Neural cell (in vitro differentiated cells): ENCODE measurements around the gene MARCHF9. TPM values are rescaled to one million over a fixed set of nuclear protein-coding genes. Genes with fewer than 3 reads are reported as not detected.

ENCODE experiments used
- H2AFZ ChIP-seq: fragments of 200-600, 300-800 bp; sonication (generic), shearing (Covaris generic); 2 replicates; pipeline ENCODE4 v1.6.0; 2014; ENCODE audit warnings: low read depth, mild to moderate bottlenecking, antibody characterized with exemption, low read length, moderate library complexity
- H3F3A ChIP-seq: fragments of 200-600 bp; shearing (Covaris generic); 2 replicates; pipeline ENCODE4 v1.6.1; 2016; ENCODE audit warnings: mild to moderate bottlenecking, moderate library complexity, mixed read lengths, antibody characterized with exemption, low read length; ENCODE audit not compliant: insufficient read depth, poor library complexity, severe bottlenecking
- H3K27ac ChIP-seq: fragments of 200-600, 300-800 bp; sonication (generic), shearing (Covaris generic); 2 replicates; pipeline ENCODE4 v1.5.1; 2014; ENCODE audit warnings: mild to moderate bottlenecking, low read length, moderate library complexity
- H3K27me3 ChIP-seq: fragments of 300-800, 200-600 bp; sonication (generic), shearing (Covaris generic); 2 replicates; pipeline ENCODE4 v1.6.0; 2014; ENCODE audit warnings: mild to moderate bottlenecking, low read depth, low read length, moderate library complexity; ENCODE audit not compliant: insufficient read depth
- H3K36me3 ChIP-seq: fragments of 300-800, 200-600 bp; sonication (generic), shearing (Covaris generic); 2 replicates; pipeline ENCODE4 v1.5.1; 2014; ENCODE audit warnings: mild to moderate bottlenecking, antibody characterized with exemption, low read length, moderate library complexity; ENCODE audit not compliant: insufficient read depth
- H3K4me2 ChIP-seq: fragments of 300-800, 200-600 bp; sonication (generic), shearing (Covaris generic); 2 replicates; pipeline ENCODE4 v1.6.0; 2014; ENCODE audit warnings: mild to moderate bottlenecking, low read length
- H3K4me3 ChIP-seq: fragments of 300-800, 200-600 bp; sonication (generic), shearing (Covaris generic); 2 replicates; pipeline ENCODE4 v1.5.1; 2014; ENCODE audit warnings: mild to moderate bottlenecking, low read length, moderate library complexity
- H3K79me2 ChIP-seq: fragments of 200-600 bp; shearing (Covaris generic); replicated peaks from 2 replicates; pipeline ENCODE4 v1.6.0; 2014; ENCODE audit warnings: mild to moderate bottlenecking, low read length, moderate library complexity; ENCODE audit not compliant: insufficient read depth
- H3K9ac ChIP-seq: fragments of 300-800, 200-600 bp; sonication (generic), shearing (Covaris generic); 2 replicates; pipeline ENCODE4 v1.6.1; 2016; ENCODE audit warnings: mild to moderate bottlenecking, low read length, mixed read lengths
- H3K9me2 ChIP-seq: fragments of 200-600 bp; shearing (Covaris generic); 2 replicates; pipeline ENCODE4 v1.6.1; 2016; ENCODE audit warnings: mild to moderate bottlenecking, low read length, mixed read lengths; ENCODE audit not compliant: insufficient read depth
- H3K9me3 ChIP-seq: fragments of 200-600, 300-800 bp; sonication (generic), shearing (Covaris generic); 2 replicates; pipeline ENCODE4 v1.6.1; 2016; ENCODE audit warnings: mild to moderate bottlenecking, mixed run types, low read length, moderate library complexity, mixed read lengths
- H4K20me1 ChIP-seq: fragments of 200-600 bp; shearing (Covaris generic); 2 replicates; pipeline ENCODE4 v1.6.1; 2016; ENCODE audit warnings: mild to moderate bottlenecking, mixed run types; ENCODE audit not compliant: insufficient read depth
- EP300 ChIP-seq: fragments of 450-650 bp; conservative IDR thresholded peaks from 2 replicates; pipeline ENCODE4 v1.6.1; 2014; ENCODE audit warnings: antibody characterized with exemption, mild to moderate bottlenecking, moderate library complexity; ENCODE audit not compliant: poor library complexity, severe bottlenecking
- EZH2 ChIP-seq: fragments of 200-600, 300-800 bp; shearing (Covaris generic), sonication (generic); IDR thresholded peaks from 2 replicates; pipeline ENCODE4 v1.6.1; 2014; ENCODE audit warnings: antibody characterized with exemption, low read length, borderline replicate concordance, mild to moderate bottlenecking; ENCODE audit not compliant: insufficient read depth, poor library complexity, severe bottlenecking
- MXI1 ChIP-seq: fragments of 450-650 bp; conservative IDR thresholded peaks from 2 replicates; pipeline ENCODE4 v1.6.1; 2014; ENCODE audit warnings: antibody characterized with exemption, mild to moderate bottlenecking; ENCODE audit not compliant: poor library complexity, severe bottlenecking
- POLR2AphosphoS5 ChIP-seq: IDR thresholded peaks from 2 replicates; pipeline ENCODE4 v1.6.1; 2012
- RAD21 ChIP-seq: fragments of 450-650 bp; conservative IDR thresholded peaks from 2 replicates; pipeline ENCODE4 v1.6.1; 2014; ENCODE audit warnings: antibody characterized with exemption, mild to moderate bottlenecking, moderate library complexity
- SMC3 ChIP-seq: fragments of 450-650 bp; conservative IDR thresholded peaks from 2 replicates; pipeline ENCODE4 v1.6.1; 2014; ENCODE audit warnings: antibody characterized with exemption, mild to moderate bottlenecking, moderate library complexity; ENCODE audit not compliant: poor library complexity
- TAF1 ChIP-seq: IDR thresholded peaks from 2 replicates; pipeline ENCODE4 v1.6.1; 2012; ENCODE audit warnings: low read depth
- polyA plus RNA-seq: library from polyadenylated mRNA; depleted of rRNA; stranded (reverse); fragments of >200 nt; gene quantifications from 2 replicates; pipeline ENCODE4 v1.2.3, GENCODE V29; 2014
- TF ChIP-seq, protein P1 (sequence below): IDR thresholded peaks from 2 replicates; pipeline ENCODE4 v1.6.1; 2012; ENCODE audit warnings: borderline replicate concordance
- TF ChIP-seq, protein P2 (sequence below): fragments of 450-650 bp; IDR thresholded peaks from 2 replicates; pipeline ENCODE4 v1.5.1; 2014; ENCODE audit warnings: antibody characterized with exemption, mild to moderate bottlenecking, moderate library complexity; ENCODE audit not compliant: poor library complexity, severe bottlenecking

Gene MARCHF9
- polyA plus RNA-seq, 1 donor from 2014 or later, result 34.5 TPM

DNA sequence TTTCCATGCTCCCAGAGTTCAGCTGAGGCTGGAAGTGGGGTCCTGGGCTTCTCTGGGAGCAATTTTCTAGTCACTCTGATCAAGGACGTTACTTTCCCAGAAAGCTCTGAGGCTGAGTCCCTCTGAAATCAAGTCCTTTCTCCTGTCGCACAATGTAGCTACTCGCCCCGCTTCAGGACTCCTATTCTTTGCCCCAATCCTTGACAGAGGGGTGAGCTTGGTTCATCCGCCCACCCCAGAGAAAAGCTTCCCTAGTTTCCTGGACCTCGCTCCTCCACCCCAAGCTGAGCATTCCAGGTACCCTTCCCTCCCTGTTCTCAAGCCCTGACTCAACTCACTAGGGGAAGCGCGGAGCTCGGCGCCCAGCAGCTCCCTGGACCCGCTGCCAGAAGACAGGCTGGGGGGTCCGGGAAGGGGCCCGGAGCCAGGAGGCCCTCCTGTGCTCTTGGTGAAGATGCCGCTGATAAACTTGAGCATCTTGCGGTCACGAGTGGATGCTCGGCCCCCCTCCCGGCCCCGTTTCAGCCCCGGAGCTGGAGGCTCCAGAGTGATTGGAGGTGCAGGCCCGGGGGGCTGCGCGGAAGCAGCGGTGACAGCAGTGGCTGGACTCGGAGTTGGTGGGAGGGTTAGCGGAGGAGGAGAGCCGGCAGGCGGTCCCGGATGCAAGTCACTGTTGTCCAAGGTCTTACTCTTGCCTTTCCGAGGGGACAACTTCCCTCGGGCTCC, 18.0 kb upstream of the MARCHF9 start:
- peak overlapping the region; percentile 90 for H3K4me2 ChIP-seq
- TF ChIP-seq POLR2AphosphoS5, result no peak
- TF ChIP-seq MXI1, result no peak
- TF ChIP-seq SMC3, result no peak
- TF ChIP-seq, protein P1, sequence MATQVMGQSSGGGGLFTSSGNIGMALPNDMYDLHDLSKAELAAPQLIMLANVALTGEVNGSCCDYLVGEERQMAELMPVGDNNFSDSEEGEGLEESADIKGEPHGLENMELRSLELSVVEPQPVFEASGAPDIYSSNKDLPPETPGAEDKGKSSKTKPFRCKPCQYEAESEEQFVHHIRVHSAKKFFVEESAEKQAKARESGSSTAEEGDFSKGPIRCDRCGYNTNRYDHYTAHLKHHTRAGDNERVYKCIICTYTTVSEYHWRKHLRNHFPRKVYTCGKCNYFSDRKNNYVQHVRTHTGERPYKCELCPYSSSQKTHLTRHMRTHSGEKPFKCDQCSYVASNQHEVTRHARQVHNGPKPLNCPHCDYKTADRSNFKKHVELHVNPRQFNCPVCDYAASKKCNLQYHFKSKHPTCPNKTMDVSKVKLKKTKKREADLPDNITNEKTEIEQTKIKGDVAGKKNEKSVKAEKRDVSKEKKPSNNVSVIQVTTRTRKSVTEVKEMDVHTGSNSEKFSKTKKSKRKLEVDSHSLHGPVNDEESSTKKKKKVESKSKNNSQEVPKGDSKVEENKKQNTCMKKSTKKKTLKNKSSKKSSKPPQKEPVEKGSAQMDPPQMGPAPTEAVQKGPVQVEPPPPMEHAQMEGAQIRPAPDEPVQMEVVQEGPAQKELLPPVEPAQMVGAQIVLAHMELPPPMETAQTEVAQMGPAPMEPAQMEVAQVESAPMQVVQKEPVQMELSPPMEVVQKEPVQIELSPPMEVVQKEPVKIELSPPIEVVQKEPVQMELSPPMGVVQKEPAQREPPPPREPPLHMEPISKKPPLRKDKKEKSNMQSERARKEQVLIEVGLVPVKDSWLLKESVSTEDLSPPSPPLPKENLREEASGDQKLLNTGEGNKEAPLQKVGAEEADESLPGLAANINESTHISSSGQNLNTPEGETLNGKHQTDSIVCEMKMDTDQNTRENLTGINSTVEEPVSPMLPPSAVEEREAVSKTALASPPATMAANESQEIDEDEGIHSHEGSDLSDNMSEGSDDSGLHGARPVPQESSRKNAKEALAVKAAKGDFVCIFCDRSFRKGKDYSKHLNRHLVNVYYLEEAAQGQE, result no peak
- no peak for TF ChIP-seq TAF1
- no peak for TF ChIP-seq EP300
- TF ChIP-seq RAD21, result no peak
- TF ChIP-seq EZH2, result no peak
- TF ChIP-seq, protein P2, sequence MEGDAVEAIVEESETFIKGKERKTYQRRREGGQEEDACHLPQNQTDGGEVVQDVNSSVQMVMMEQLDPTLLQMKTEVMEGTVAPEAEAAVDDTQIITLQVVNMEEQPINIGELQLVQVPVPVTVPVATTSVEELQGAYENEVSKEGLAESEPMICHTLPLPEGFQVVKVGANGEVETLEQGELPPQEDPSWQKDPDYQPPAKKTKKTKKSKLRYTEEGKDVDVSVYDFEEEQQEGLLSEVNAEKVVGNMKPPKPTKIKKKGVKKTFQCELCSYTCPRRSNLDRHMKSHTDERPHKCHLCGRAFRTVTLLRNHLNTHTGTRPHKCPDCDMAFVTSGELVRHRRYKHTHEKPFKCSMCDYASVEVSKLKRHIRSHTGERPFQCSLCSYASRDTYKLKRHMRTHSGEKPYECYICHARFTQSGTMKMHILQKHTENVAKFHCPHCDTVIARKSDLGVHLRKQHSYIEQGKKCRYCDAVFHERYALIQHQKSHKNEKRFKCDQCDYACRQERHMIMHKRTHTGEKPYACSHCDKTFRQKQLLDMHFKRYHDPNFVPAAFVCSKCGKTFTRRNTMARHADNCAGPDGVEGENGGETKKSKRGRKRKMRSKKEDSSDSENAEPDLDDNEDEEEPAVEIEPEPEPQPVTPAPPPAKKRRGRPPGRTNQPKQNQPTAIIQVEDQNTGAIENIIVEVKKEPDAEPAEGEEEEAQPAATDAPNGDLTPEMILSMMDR, result no peak
- H3F3A ChIP-seq, result no peaks in the 10 kb centered on the region
- H2AFZ ChIP-seq, result no peak overlapping the region
- no peak overlapping the region for H3K27ac ChIP-seq
- H3K36me3 ChIP-seq, result peaks cover 16% of the 10 kb centered on the region
- H3K27me3 ChIP-seq, result peaks cover 39% of the 10 kb centered on the region
- H3K79me2 ChIP-seq, result no peaks in the 10 kb centered on the region
- no peaks in the 10 kb centered on the region for H3K9me2 ChIP-seq
- no peaks in the 10 kb centered on the region for H3K9me3 ChIP-seq
- peak overlapping the region; percentile 88 for H3K4me3 ChIP-seq
- H3K9ac ChIP-seq, result peak overlapping the region; percentile 95
- H4K20me1 ChIP-seq, result peaks cover 20% of the 10 kb centered on the region

DNA sequence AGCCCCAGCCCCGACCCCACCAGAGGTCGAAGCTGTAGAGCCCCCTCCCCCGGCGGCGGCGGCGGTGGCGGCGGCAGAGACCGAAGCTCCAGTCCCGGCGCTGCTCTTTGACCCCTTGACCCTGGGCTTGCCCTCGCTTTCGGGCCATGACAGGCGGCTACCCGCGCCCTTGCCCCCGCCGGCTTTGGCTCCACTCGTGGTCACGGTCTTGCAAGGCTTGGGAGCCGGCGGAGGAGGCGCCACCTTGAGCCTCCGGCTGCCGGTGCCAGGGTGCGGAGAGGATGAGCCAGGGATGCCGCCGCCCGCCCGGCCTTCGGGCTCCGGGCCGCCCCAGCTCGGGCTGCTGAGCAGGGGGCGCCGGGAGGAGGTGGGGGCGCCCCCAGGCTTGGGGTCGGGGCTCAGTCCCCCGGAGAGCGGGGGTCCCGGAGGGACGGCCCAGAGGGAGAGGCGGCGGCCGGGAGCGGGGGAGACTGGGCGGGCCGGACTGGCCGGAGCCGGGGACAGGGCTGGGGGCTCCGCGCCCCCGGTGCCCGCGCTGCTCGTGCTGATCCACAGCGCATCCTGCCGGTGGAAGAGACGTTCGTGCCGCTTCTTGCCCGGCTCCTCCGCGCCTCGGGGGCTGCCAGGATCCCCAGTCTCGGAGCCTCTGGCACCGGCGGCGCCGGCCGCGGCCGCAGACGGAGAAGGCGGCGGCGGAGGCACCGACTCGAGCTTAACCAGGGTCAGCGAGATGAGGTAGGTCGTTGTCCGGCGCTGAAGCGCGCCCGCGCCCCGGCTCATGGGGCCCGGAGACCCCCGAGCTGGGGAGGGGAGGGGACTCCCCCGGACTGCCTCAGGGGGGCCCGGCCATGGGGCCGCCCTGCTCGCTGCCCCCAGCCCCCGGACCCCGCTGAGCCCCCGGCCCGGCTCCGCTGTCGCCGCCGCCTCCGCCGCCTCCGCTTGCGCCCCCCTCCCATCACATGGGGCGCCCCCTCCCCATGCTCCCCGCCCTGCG, 17.1 kb upstream of the MARCHF9 start:
- H3K27ac ChIP-seq, result peak overlapping the region; percentile 67
- no peak for TF ChIP-seq TAF1
- TF ChIP-seq EZH2, result no peak
- TF ChIP-seq, protein P1, result no peak
- TF ChIP-seq MXI1, result peak; percentile 36
- TF ChIP-seq POLR2AphosphoS5, result no peak
- TF ChIP-seq, protein P2, result peak; percentile 73
- peak; percentile 57 for TF ChIP-seq SMC3
- TF ChIP-seq RAD21, result peak; percentile 54
- no peak for TF ChIP-seq EP300
- H2AFZ ChIP-seq, result no peak overlapping the region
- no peaks in the 10 kb centered on the region for H3F3A ChIP-seq
- H3K9me3 ChIP-seq, result no peaks in the 10 kb centered on the region
- peaks cover 16% of the 10 kb centered on the region for H3K36me3 ChIP-seq
- peak overlapping the region; percentile 88 for H3K4me3 ChIP-seq
- H3K4me2 ChIP-seq, result peak overlapping the region; percentile 90
- H4K20me1 ChIP-seq, result peaks cover 20% of the 10 kb centered on the region
- H3K9ac ChIP-seq, result peak overlapping the region; percentile 95
- no peaks in the 10 kb centered on the region for H3K9me2 ChIP-seq
- H3K79me2 ChIP-seq, result no peaks in the 10 kb centered on the region
- H3K27me3 ChIP-seq, result peaks cover 39% of the 10 kb centered on the region
